Tibial nerve (tissue), 4 donors: ENCODE measurements around the gene GHDC.

Experiments
- CTCF ChIP-seq, 5 experiments: fragments of 200-600 bp in 3 of 5; fragments of 450-650 bp in 2 of 5; sonication (generic) in 3 of 5; IDR thresholded peaks; one replicate each; pipeline ENCODE4 v1.5.1; 2016 to 2019; ENCODE audit warnings: antibody characterized with exemption in 5 of 5, mild to moderate bottlenecking in 3 of 5, moderate library complexity in 2 of 5
- EP300 ChIP-seq, 2 donors: sonication (generic); formaldehyde crosslinking; IDR thresholded peaks; one replicate each; pipeline ENCODE4 v1.6.1; 2017; ENCODE audit warnings: antibody characterized with exemption in 2 of 2, mild to moderate bottlenecking in 1 of 2
- POLR2A ChIP-seq, 2 donors: fragments of 450-650 bp; IDR thresholded peaks; one replicate each; pipeline ENCODE4 v1.6.1; 2017; ENCODE audit warnings: antibody characterized with exemption in 2 of 2, mild to moderate bottlenecking in 2 of 2, moderate library complexity in 2 of 2

GRCh38 chr17:42171831-42172230, 22.5 kb downstream of the GHDC start:
- TF ChIP-seq CTCF (IDR thresholded peaks at IDR 0.05) (no peak), POLR2A (IDR thresholded peaks at IDR 0.05) (no peak), EP300 (IDR thresholded peaks at IDR 0.05) (no peak)
